ENCODE measurements around the gene ABCD2. TPM values are rescaled to one million over a fixed set of nuclear protein-coding genes. Genes with fewer than 3 reads are reported as not detected.

The ABCD2 gene
- total RNA-seq, 8 experiments from 2014 or later = 0.05 to 3.2 (median 0.28) TPM; not detected in 2

DNA sequence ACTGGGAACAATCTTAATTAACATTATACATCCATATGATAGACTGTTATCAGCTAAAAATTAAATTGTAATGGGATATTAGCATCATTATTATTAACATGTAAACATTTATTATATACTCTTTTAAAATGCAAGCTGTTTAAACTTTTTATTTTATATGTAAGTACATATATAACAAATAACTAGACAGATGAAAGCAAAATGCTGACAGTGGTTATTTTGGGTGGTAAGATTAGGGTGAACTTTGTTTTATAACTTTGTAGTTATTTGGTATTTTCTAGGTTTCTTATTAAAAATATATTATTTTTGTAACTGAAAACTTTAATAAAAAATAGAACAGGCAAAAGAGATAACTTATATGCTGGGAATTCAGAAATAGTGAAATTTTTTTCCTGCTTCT, 114.0 kb downstream of the ABCD2 start:
- Histone ChIP-seq H3K27ac (no peak overlapping the region), H3K4me1 (replicated peaks in 1 of 2) (peaks cover 0 to 2% of the 10 kb centered on the region in 2 donors), H3K4me3 (no peak overlapping the region)
- no peak for ATAC-seq (replicated peaks in 6 of 8)
- in situ Hi-C loops (cut with MboI; ENCODE audit: low pct_unique_long_range_greater_than_20kb in 2 of 9, low sequenced_read_pairs in 9 of 9, unreplicated experiment in 9 of 9) = no loop called here

DNA sequence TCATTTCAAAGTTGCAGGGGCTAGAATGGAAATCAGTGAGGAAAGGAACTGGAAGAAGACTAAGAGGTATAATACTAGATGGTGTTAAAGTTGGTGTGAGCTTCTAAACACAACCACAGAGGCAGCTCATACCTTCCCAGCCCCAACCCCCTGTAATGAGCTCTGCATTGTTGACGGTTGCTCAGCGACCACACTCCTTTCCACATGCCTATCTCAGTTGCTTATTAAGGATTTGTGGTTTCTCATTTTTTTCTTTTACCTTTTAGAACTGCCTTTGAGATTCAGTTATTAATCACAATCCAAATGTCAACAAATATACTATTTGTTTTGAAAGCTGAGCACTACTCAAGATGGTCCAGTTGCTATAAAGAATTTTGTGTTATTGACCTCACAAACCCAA, 114.6 kb downstream of the ABCD2 start:
- in situ Hi-C loops (cut with MboI; ENCODE audit: low pct_unique_long_range_greater_than_20kb in 2 of 9, low sequenced_read_pairs in 9 of 9, unreplicated experiment in 9 of 9) = no loop called here
- peak in 1 of 8 experiments; percentile 55 for ATAC-seq (replicated peaks in 6 of 8)
- H3K27ac ChIP-seq = no peak overlapping the region
- H3K4me3 ChIP-seq = no peak overlapping the region
- H3K4me1 ChIP-seq (replicated peaks in 1 of 2) = peaks cover 0 to 2% of the 10 kb centered on the region in 2 donors
- 17 to 83% (median 60%) methylated on average over 1 to 2 of the region's 2 CpGs; no CpG with 5 or more reads in 3 of the 10 experiments for WGBS, 10 experiments

DNA sequence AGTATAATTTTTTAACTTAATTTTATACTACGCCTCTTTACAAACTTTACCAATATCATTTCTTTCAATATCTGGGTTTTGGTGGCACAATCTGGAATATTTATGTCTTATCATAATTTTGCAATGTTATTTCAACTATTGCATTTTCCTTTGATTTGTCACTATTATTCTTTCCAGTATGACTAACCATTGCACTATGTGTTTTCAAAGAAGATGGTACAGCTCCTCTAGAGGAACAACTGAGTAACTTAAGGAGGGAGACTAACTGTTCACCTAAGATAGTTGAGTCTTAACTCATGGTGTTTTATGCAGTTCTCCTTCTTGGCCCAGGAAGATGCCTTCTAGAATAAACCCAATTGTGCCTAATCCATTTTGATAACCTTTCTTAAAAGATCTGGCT, 116.2 kb downstream of the ABCD2 start:
- in situ Hi-C loops (cut with MboI; ENCODE audit: low pct_unique_long_range_greater_than_20kb in 2 of 9, low sequenced_read_pairs in 9 of 9, unreplicated experiment in 9 of 9) = no loop called here
- Histone ChIP-seq H3K4me3 (no peak overlapping the region), H3K27ac (no peak overlapping the region), H3K4me1 (replicated peaks in 1 of 2) (peaks cover 0 to 2% of the 10 kb centered on the region in 2 donors)
- ATAC-seq (replicated peaks in 6 of 8) = peak in 1 of 8 experiments; percentile 30
- WGBS, 10 experiments = 8 to 100% (median 100%) methylated on average over 1 of the region's 1 CpG; no CpG with 5 or more reads in 1 of the 10 experiments

DNA sequence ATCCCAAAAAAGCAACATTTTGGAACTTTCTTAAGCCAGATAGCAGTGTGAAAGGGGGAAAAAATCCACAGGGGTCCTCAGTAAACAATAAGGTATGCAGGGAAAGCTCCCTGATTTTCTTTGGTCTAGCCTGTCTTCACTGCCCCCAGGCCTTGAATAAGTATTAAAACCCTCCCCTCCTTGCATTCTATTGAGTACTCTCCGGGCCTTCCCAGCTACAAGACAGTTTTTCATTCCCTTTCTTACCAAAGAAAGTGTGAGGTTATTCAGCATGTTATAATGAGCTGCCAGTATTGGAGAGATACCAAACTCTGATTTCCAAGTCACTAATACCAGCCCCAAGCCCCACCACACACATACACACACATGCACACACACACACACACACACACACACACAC, 116.9 kb downstream of the ABCD2 start:
- 14 to 33% (median 33%) methylated on average over 1 of the region's 1 CpG; no CpG with 5 or more reads in 7 of the 10 experiments for WGBS, 10 experiments
- peaks cover 0 to 2% of the 10 kb centered on the region in 2 donors for H3K4me1 ChIP-seq (replicated peaks in 1 of 2)
- no peak overlapping the region for H3K4me3 ChIP-seq
- in situ Hi-C loops (cut with MboI; ENCODE audit: low pct_unique_long_range_greater_than_20kb in 2 of 9, low sequenced_read_pairs in 9 of 9, unreplicated experiment in 9 of 9) = no loop called here
- no peak for ATAC-seq (replicated peaks in 6 of 8)
- no peak overlapping the region for H3K27ac ChIP-seq

Other genes starting within 250 kb of the ABCD2 start
- gene KIF21A, start 176.7 kb downstream of the ABCD2 start, total RNA-seq = 10 to 100 TPM in 6 of 8 experiments, 1 to 10 TPM in 2; 4.6 to 96.4 (median 84.1) TPM